ENCODE measurements around the gene KCNMA1.

DNA sequence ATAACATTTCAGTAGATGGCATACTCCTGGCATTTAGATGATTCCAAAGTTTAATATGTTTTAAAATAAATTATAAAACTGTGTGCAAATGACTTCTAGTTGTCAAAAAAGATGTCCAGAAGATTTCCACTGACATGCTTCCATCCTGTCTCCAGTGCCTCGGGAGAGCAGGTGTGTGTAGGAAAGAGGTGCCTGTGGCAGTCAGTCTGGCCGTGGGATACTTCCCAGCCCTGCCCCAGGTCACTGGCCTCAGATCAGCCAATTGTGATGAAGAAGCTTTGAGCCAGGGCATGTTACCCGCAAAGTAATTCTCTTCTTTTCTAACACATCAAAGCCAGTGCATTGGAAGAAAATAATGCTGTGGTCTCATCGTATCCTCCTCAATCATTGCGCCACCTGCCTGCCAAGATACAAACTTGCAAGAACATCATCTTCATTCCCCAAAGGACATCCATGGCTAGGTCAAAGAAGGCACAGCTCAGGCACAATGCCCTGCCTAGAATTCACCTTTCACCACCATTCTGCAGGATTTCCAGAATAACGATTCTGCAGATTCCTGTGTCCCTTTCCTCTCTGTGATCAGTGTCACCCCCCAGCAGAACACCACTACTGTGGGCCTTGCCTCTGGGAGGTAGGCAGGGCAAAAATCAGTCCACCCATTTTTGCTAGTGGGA lies 6.3 kb upstream of the KCNMA1 start:
- no peak for TF ChIP-seq EZH2 (IDR thresholded peaks at IDR 0.05; ENCODE audit: borderline replicate concordance, insufficient read depth, low read depth, low read length, poor library complexity, severe bottlenecking)
- peak; percentile 67 for TF ChIP-seq CTCF (IDR thresholded peaks at IDR 0.05)

All from B cell (primary cell).